GM23248 (cell line): ENCODE results near the gene IGSF22. TPM values are rescaled to one million over a fixed set of nuclear protein-coding genes. Genes with fewer than 3 reads are reported as not detected.
"Not testable (repeated sequence)": the region's sequence is repeated elsewhere in the genome, so short reads cannot be mapped to it uniquely, and the experiment has no call there.

Experiments used
- DNase-seq: peaks from one replicate; pipeline ENCODE4 v3.0.0-alpha.2; 2015
- H2AFZ ChIP-seq: fragments of 200-600 bp; sonication (generic); 2 replicates; pipeline ENCODE4 v1.6.1; 2016; ENCODE audit warnings: antibody characterized with exemption
- H3F3A ChIP-seq: fragments of 200-600 bp; sonication (generic); 2 replicates; pipeline ENCODE4 v1.6.1; 2016; ENCODE audit warnings: mild to moderate bottlenecking, antibody characterized with exemption, mixed run types; ENCODE audit not compliant: insufficient read depth
- H3K27ac ChIP-seq: fragments of 200-600 bp; sonication (generic); 2 replicates; pipeline ENCODE4 v1.5.1; 2016; ENCODE audit warnings: mild to moderate bottlenecking
- H3K27me3 ChIP-seq: fragments of 200-600 bp; sonication (generic); replicated peaks from 2 replicates; pipeline ENCODE4 v1.6.1; 2016; ENCODE audit warnings: mild to moderate bottlenecking; ENCODE audit not compliant: insufficient read depth
- H3K36me3 ChIP-seq: fragments of 200-600 bp; sonication (generic); 2 replicates; pipeline ENCODE4 v1.6.1; 2016; ENCODE audit warnings: low read depth, mild to moderate bottlenecking
- H3K4me1 ChIP-seq: fragments of 200-600 bp; sonication (generic); 2 replicates; pipeline ENCODE4 v1.6.1; 2016; ENCODE audit warnings: mild to moderate bottlenecking; ENCODE audit not compliant: insufficient read depth
- H3K4me2 ChIP-seq: fragments of 200-600 bp; sonication (generic); one replicate; pipeline ENCODE4 v1.6.1; 2016; ENCODE audit warnings: mild to moderate bottlenecking; ENCODE audit not compliant: unreplicated experiment
- H3K4me3 ChIP-seq: fragments of 200-600 bp; sonication (generic); 2 replicates; pipeline ENCODE4 v1.5.1; 2016; ENCODE audit warnings: mild to moderate bottlenecking
- H3K79me2 ChIP-seq: fragments of 200-600 bp; sonication (generic); 2 replicates; pipeline ENCODE4 v1.6.1; 2016; ENCODE audit warnings: mild to moderate bottlenecking; ENCODE audit not compliant: insufficient read depth
- H3K9ac ChIP-seq: fragments of 200-600 bp; sonication (generic); 2 replicates; pipeline ENCODE4 v1.6.1; 2016; ENCODE audit warnings: mild to moderate bottlenecking
- H3K9me2 ChIP-seq: fragments of 200-600 bp; sonication (generic); 2 replicates; pipeline ENCODE4 v1.6.1; 2016; ENCODE audit warnings: mixed run types, mild to moderate bottlenecking, moderate library complexity; ENCODE audit not compliant: insufficient read depth
- H3K9me3 ChIP-seq: fragments of 200-600 bp; sonication (generic); one replicate; pipeline ENCODE4 v1.6.1; 2017; ENCODE audit warnings: low read depth
- H4K20me1 ChIP-seq: fragments of 200-600 bp; sonication (generic); 2 replicates; pipeline ENCODE4 v1.6.0; 2016; ENCODE audit not compliant: insufficient read depth
- EZH2 ChIP-seq: fragments of 200-600 bp; sonication (generic); IDR thresholded peaks from 2 replicates; pipeline ENCODE4 v1.6.1; 2018; ENCODE audit warnings: antibody characterized with exemption, mild to moderate bottlenecking; ENCODE audit not compliant: insufficient read depth, poor library complexity, severe bottlenecking
- EZH2phosphoT487 ChIP-seq: fragments of 200-600 bp; sonication (generic); IDR thresholded peaks from 2 replicates; pipeline ENCODE4 v1.6.1; 2018; ENCODE audit warnings: antibody characterized with exemption, moderate library complexity, mild to moderate bottlenecking, low read depth; ENCODE audit not compliant: insufficient read depth
- WGBS, 2 experiments: methylation state at CpG; one replicate each; pipeline ENCODE4 v1.1.6; 2015 to 2017; ENCODE audit warnings: low lambda C conversion rate in 2 of 2, low coverage in 1 of 2; ENCODE audit errors: missing lambda C conversion rate in 2 of 2; 5-methylcytosine and 5-hydroxymethylcytosine counted together
- in situ Hi-C: fragments of 300-500 bp; cut with MboI; formaldehyde crosslinking; loops from 2 replicates; pipeline ENCODE4 v1.15.0; 2020
- polyA plus RNA-seq: library from polyadenylated mRNA; unstranded; fragments of >200 nt; fragmentation: Nextera tagmentation; extraction: Ambion mirVana; gene quantifications from 2 replicates; pipeline ENCODE4 v1.2.1, GENCODE V29; 2016
- total RNA-seq: library from RNA; depleted of rRNA; stranded (reverse); fragments of >200 nt; shearing (Covaris generic); gene quantifications from 2 replicates; pipeline ENCODE4 v1.2.3, GENCODE V29; 2014

Gene IGSF22
- total and polyA plus RNA-seq, 2 experiments from 2014 or later: not detected

DNA sequence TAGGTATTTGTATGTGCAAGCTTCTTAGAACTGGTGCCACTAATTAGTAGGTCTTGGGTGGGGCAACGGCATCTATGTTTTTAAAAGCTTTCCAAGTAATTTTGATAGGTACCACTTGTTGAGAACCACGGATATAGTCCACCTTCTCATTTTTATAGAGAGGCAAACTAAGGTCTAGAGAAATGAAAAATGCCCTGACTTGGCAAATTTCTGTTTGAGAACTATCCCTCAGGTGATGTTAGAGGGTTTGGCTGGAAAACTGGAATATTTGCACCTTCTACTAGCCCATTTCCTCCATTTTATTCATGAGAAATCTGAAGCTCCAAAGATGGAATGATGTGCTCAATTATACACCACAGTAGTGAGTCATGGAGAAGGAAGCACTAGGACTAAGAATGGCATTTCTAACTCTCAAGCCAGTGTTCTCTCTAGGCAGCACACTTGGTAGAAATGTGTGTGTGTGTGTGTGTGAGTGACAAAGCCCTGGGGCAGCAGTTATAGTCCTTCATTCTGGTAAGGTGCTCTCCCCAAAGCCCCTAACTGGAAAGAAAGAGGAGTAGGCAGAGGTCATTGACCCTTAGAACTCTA, 29.3 kb downstream of the IGSF22 start:
- Histone ChIP-seq H2AFZ (no peak overlapping the region), H3K9me3 (no peaks in the 10 kb centered on the region), H3K27me3 (no peaks in the 10 kb centered on the region; the same call in 1 of the 2 replicates), H3K4me1 (no peaks in the 10 kb centered on the region), H3K9me2 (no peaks in the 10 kb centered on the region), H3K79me2 (no peaks in the 10 kb centered on the region), H3K4me2 (no peak overlapping the region), H4K20me1 (no peaks in the 10 kb centered on the region), H3F3A (peaks cover 10% of the 10 kb centered on the region; the same call in 1 of the 2 replicates), H3K36me3 (no peaks in the 10 kb centered on the region), H3K27ac (no peak overlapping the region), H3K4me3 (no peak overlapping the region), H3K9ac (no peak overlapping the region)
- in situ Hi-C loops: no loop called here
- peak; percentile 63 for DNase-seq
- no peak for TF ChIP-seq EZH2
- TF ChIP-seq EZH2phosphoT487: no peak
- WGBS, 2 experiments: 62 to 67% methylated on average over 2 of the region's 2 CpGs

DNA sequence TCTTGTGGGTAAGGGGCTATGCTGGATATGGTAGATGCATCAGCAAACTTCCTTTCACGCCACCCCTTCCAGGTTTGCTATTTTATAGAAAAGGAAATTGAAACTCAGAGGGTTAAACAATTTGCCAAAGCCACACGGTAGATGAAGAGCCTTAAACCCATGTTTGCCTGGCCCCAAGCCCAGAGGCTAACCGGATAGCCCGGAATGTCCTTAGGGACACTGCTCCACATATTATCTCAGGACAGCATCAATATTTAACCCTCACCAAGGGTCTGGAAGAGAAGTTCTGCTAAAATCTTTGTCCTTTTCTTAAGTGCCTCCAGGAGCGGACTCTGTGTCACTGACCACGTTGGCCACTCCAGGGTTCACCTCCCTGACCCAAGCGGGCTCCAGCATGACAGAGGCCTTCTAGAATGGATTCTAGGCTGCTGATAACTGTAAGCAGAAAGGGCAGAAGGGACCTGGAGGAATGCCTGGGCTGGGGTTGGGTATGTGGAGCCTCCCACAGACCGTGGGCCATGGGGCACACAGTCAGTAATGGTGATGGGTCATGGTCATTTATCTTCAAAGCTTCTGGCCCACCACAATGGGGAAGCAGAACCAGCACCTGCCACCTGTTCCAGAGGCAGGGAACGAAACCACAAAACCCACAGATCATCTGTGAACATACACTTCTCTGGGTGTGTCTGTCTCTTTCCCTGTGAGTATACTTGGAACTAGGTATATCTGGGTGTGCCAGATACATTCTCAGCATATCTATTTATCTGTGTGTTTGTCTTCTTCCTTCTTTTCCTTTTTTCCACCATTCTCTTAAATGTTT, 32.8 kb downstream of the IGSF22 start:
- no peak for TF ChIP-seq EZH2
- TF ChIP-seq EZH2phosphoT487: no peak
- Histone ChIP-seq H3K27ac (no peak overlapping the region), H3K79me2 (no peaks in the 10 kb centered on the region), H3K9ac (no peak overlapping the region), H3F3A (peaks cover 8% of the 10 kb centered on the region; the same call in 1 of the 2 replicates), H3K36me3 (no peaks in the 10 kb centered on the region), H3K9me2 (no peaks in the 10 kb centered on the region), H2AFZ (no peak overlapping the region), H3K27me3 (no peaks in the 10 kb centered on the region), H3K4me1 (no peaks in the 10 kb centered on the region), H3K9me3 (no peaks in the 10 kb centered on the region), H4K20me1 (no peaks in the 10 kb centered on the region), H3K4me2 (no peak overlapping the region), H3K4me3 (no peak overlapping the region)
- in situ Hi-C loops: no loop called here
- WGBS, 2 experiments: 51% methylated on average over 8 to 9 of the region's 9 CpGs
- DNase-seq: no peak

DNA sequence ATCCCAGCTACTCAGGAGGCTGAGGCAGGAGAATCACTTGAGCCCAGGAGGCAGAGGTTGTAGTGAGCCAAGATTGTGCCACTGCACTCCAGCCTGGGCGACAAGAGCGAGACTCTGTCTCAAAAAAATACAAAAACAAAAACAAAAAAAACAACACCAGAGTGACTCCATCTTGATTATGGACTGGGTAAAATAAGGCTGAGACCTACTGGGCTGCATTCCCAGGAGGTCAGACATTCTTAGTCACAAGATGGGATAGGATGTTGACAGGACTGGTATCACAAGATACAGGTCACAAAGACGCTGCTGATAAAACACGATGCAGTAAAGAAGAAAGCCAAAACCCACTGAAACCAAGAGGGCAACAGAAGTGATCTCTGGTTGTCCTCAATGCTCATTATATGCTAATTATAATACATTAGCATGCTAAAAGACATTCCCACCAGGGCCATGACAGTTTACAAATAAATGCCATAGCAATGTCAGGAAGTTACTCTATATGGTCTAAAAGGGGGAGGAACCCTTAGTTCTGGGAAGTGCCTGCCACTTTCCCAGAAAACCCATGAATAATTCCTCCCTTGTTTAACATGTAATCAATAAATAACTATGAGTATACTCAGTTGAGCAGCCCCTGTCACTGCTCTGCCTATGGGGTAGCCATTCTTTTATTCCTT, 34.4 kb downstream of the IGSF22 start:
- H3K9me2 ChIP-seq, H3K27ac ChIP-seq, H2AFZ ChIP-seq, H3K27me3 ChIP-seq, H4K20me1 ChIP-seq, H3K36me3 ChIP-seq, H3K4me2 ChIP-seq, DNase-seq, H3K9me3 ChIP-seq, H3K4me3 ChIP-seq, H3K4me1 ChIP-seq, in situ Hi-C loops, H3K9ac ChIP-seq, H3F3A ChIP-seq, H3K79me2 ChIP-seq: not testable (repeated sequence)
- 90 to 92% methylated on average over 4 of the region's 4 CpGs for WGBS, 2 experiments

DNA sequence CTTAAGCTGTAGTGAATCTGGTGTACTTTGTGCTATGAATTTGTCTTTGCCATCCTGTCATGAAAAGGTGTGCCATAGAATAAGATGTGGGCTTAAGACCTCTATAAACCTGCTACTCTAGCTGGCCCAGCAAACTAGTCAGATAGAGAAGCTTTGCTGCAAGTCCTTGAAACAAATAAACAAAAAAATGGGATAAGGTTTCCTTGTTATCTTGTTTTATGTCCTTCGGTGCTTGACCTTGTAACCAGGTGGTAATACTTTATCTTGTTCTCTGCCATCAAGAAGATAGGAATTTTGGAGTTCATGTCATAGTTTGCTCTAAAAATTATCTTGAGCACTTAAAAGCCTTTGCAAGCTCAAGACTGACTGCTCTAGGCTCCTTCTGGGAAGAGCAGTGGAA, 41.7 kb downstream of the IGSF22 start:
- Histone ChIP-seq H3K9me3 (no peaks in the 10 kb centered on the region), H3F3A (no peaks in the 10 kb centered on the region), H2AFZ (no peak overlapping the region), H3K9ac (no peak overlapping the region), H3K4me3 (no peak overlapping the region), H3K36me3 (no peaks in the 10 kb centered on the region), H3K27ac (no peak overlapping the region), H3K4me2 (no peak overlapping the region), H3K4me1 (no peaks in the 10 kb centered on the region), H4K20me1 (no peaks in the 10 kb centered on the region), H3K79me2 (no peaks in the 10 kb centered on the region), H3K27me3 (peaks cover 9% of the 10 kb centered on the region), H3K9me2 (no peaks in the 10 kb centered on the region)
- 49 to 61% methylated on average over 1 of the region's 1 CpG for WGBS, 2 experiments
- DNase-seq: no peak
- in situ Hi-C loops: no loop called here
- TF ChIP-seq EZH2 (no peak), EZH2phosphoT487 (no peak)
